IMR-90 (cell line): ENCODE measurements around the gene RPL14. TPM values are rescaled to one million over a fixed set of nuclear protein-coding genes. Genes with fewer than 3 reads are reported as not detected.

ENCODE experiments used
- ATAC-seq: fragments of 200-7000 bp; cut with Tn5 transposase; 2 replicates; pipeline ENCODE4 v1.9.1; 2020; ENCODE audit warnings: low read depth, mild to moderate bottlenecking, moderate library complexity
- BruUV-seq: library from RNA; stranded (reverse); fragments of 400-500 nt; replicated peaks from 2 replicates; lab custom pipeline; 2021; lab: Mats Ljungman, UMichigan
- CTCF ChIA-PET: fragments of 300-600 bp; formaldehyde crosslinking; extraction: SDS; loops from one replicate; lab custom pipeline; 2021; ENCODE audit warnings: antibody characterized with exemption; lab: Yijun Ruan, JAX
- POLR2A ChIA-PET: fragments of 300-600 bp; sonication (Branson Sonifier 250); formaldehyde crosslinking; loops from one replicate; lab custom pipeline; 2022; ENCODE audit warnings: antibody characterized with exemption; ENCODE audit not compliant: unreplicated experiment; lab: Charles Lee
- DNase-seq: peaks from one replicate; pipeline ENCODE4 v3.0.0; 2013
- H2AFZ ChIP-seq: replicated peaks from 2 replicates; pipeline ENCODE3; 2013; ENCODE audit warnings: low read length, mild to moderate bottlenecking; ENCODE audit not compliant: poor library complexity
- H2AK5ac ChIP-seq: 2 replicates; pipeline ENCODE4 v1.6.1; 2013; ENCODE audit warnings: low read depth, low read length, inconsistent platforms
- H2AK9ac ChIP-seq: replicated peaks from 2 replicates; pipeline ENCODE3; 2013; ENCODE audit warnings: mild to moderate bottlenecking, low read depth, low read length, moderate library complexity; ENCODE audit not compliant: poor library complexity
- H2BK120ac ChIP-seq: 2 replicates; pipeline ENCODE4 v1.6.1; 2013; ENCODE audit warnings: low read depth, low read length, inconsistent platforms
- H2BK15ac ChIP-seq: 3 replicates; pipeline ENCODE4 v1.6.1; 2013; ENCODE audit warnings: low read depth, low read length, inconsistent platforms
- H2BK20ac ChIP-seq: 2 replicates; pipeline ENCODE4 v1.6.1; 2013; ENCODE audit warnings: low read depth, mild to moderate bottlenecking, inconsistent platforms, low read length, moderate library complexity
- H2BK5ac ChIP-seq: 2 replicates; pipeline ENCODE4 v1.6.1; 2013; ENCODE audit warnings: mild to moderate bottlenecking, low read depth, low read length, inconsistent platforms; ENCODE audit not compliant: poor library complexity, severe bottlenecking
- H3K14ac ChIP-seq: replicated peaks from 2 replicates; pipeline ENCODE4 v1.6.1; 2013; ENCODE audit warnings: low read depth, low read length, inconsistent platforms
- H3K18ac ChIP-seq: 2 replicates; pipeline ENCODE4 v1.6.1; 2013; ENCODE audit warnings: low read depth, low read length, control low read depth
- H3K23ac ChIP-seq: 2 replicates; pipeline ENCODE4 v1.6.1; 2013; ENCODE audit warnings: low read depth, low read length, inconsistent platforms
- H3K27ac ChIP-seq: 2 replicates; pipeline ENCODE4 v1.5.1; 2013; ENCODE audit warnings: mild to moderate bottlenecking, control low read depth, low read length; ENCODE audit not compliant: insufficient read depth
- H3K27me3 ChIP-seq: 2 replicates; pipeline ENCODE4 v1.6.1; 2013; ENCODE audit warnings: low read length; ENCODE audit not compliant: control insufficient read depth, insufficient read depth
- H3K36me3 ChIP-seq: 2 replicates; pipeline ENCODE4 v1.6.1; 2013; ENCODE audit warnings: low read length, mixed read lengths; ENCODE audit not compliant: control insufficient read depth, insufficient read depth
- H3K4ac ChIP-seq: 2 replicates; pipeline ENCODE4 v1.6.1; 2013; ENCODE audit warnings: low read depth, low read length, inconsistent platforms
- H3K4me1 ChIP-seq: 2 replicates; pipeline ENCODE4 v1.6.1; 2013; ENCODE audit warnings: low read length, mixed read lengths; ENCODE audit not compliant: control insufficient read depth, insufficient read depth
- H3K4me2 ChIP-seq: 2 replicates; pipeline ENCODE4 v1.6.1; 2013; ENCODE audit warnings: low read depth, mild to moderate bottlenecking, control low read depth, low read length, moderate library complexity
- H3K4me3 ChIP-seq: 2 replicates; pipeline ENCODE4 v1.5.1; 2013; ENCODE audit warnings: low read depth, mild to moderate bottlenecking, control low read depth, low read length, moderate library complexity; ENCODE audit not compliant: insufficient read depth
- H3K56ac ChIP-seq: 2 replicates; pipeline ENCODE4 v1.6.1; 2013; ENCODE audit warnings: low read length, inconsistent platforms; ENCODE audit not compliant: insufficient read depth; ENCODE audit errors: extremely low read depth
- H3K79me1 ChIP-seq, 2 experiments: 2 replicates each; pipeline ENCODE4 v1.6.1; 2013; ENCODE audit warnings: low read length in 2 of 2, inconsistent platforms in 1 of 2, low read depth in 1 of 2
- H3K9ac ChIP-seq: 2 replicates; pipeline ENCODE4 v1.6.1; 2013; ENCODE audit warnings: low read depth, low read length, control low read depth
- H3K9me1 ChIP-seq: 2 replicates; pipeline ENCODE4 v1.6.1; 2013; ENCODE audit warnings: low read length, inconsistent platforms; ENCODE audit not compliant: insufficient read depth
- H3K9me3 ChIP-seq: 2 replicates; pipeline ENCODE4 v1.6.1; 2013; ENCODE audit warnings: low read length; ENCODE audit not compliant: control insufficient read depth, insufficient read depth
- H4K20me1 ChIP-seq: 2 replicates; pipeline ENCODE4 v1.6.1; 2013; ENCODE audit warnings: low read length, inconsistent platforms; ENCODE audit not compliant: insufficient read depth
- H4K5ac ChIP-seq: 2 replicates; pipeline ENCODE4 v1.6.1; 2013; ENCODE audit warnings: mild to moderate bottlenecking, low read depth, low read length, control low read depth
- H4K8ac ChIP-seq, 2 experiments: 2 replicates each; pipeline ENCODE4 v1.6.1; 2013; ENCODE audit warnings: low read depth in 2 of 2, low read length in 2 of 2, control low read depth in 1 of 2, inconsistent platforms in 1 of 2
- H4K91ac ChIP-seq: 2 replicates; pipeline ENCODE4 v1.6.1; 2013; ENCODE audit warnings: low read depth, low read length, inconsistent platforms; ENCODE audit not compliant: insufficient read depth
- BHLHE40 ChIP-seq: fragments of 150-350 bp; IDR thresholded peaks from 2 replicates; pipeline ENCODE4 v1.6.1; 2016; ENCODE audit warnings: mild to moderate bottlenecking, low read depth, low read length
- CEBPB ChIP-seq: IDR thresholded peaks from 2 replicates; pipeline ENCODE4 v1.6.1; 2012; ENCODE audit warnings: low read depth, low read length, improper control_type of control experiment
- CHD1 ChIP-seq: IDR thresholded peaks from 2 replicates; pipeline ENCODE4 v1.6.1; 2012; ENCODE audit warnings: low read depth, low read length, improper control_type of control experiment
- FOS ChIP-seq: fragments of 150-350 bp; IDR thresholded peaks from 2 replicates; pipeline ENCODE4 v1.6.1; 2016; ENCODE audit warnings: low read depth, low read length
- MAFK ChIP-seq: IDR thresholded peaks from 2 replicates; pipeline ENCODE4 v1.6.1; 2012; ENCODE audit warnings: low read depth, low read length, improper control_type of control experiment
- MAZ ChIP-seq: IDR thresholded peaks from 2 replicates; pipeline ENCODE4 v1.6.1; 2012; ENCODE audit warnings: low read depth, mild to moderate bottlenecking, low read length, improper control_type of control experiment, moderate library complexity, borderline replicate concordance
- MXI1 ChIP-seq: IDR thresholded peaks from 2 replicates; pipeline ENCODE4 v1.6.1; 2012; ENCODE audit warnings: low read depth, mild to moderate bottlenecking, low read length, moderate library complexity, borderline replicate concordance
- NFE2L2 ChIP-seq: fragments of 150-350 bp; IDR thresholded peaks from 2 replicates; pipeline ENCODE4 v1.6.1; 2016; ENCODE audit warnings: low read depth, mild to moderate bottlenecking, low read length
- POLR2A ChIP-seq: IDR thresholded peaks from 2 replicates; pipeline ENCODE4 v1.6.1; 2012; ENCODE audit warnings: mild to moderate bottlenecking, low read depth, low read length
- RAD21 ChIP-seq: IDR thresholded peaks from 2 replicates; pipeline ENCODE4 v1.6.1; 2012; ENCODE audit warnings: low read length, improper control_type of control experiment
- RCOR1 ChIP-seq: IDR thresholded peaks from 2 replicates; pipeline ENCODE4 v1.6.1; 2012; ENCODE audit warnings: mild to moderate bottlenecking, low read length, improper control_type of control experiment; ENCODE audit not compliant: insufficient replicate concordance
- RFX5 ChIP-seq: IDR thresholded peaks from 2 replicates; pipeline ENCODE4 v1.8.0; 2012; ENCODE audit warnings: low read depth, mild to moderate bottlenecking, low read length, moderate library complexity
- SMC3 ChIP-seq: fragments of 150-350 bp; IDR thresholded peaks from 2 replicates; pipeline ENCODE4 v1.6.1; 2016; ENCODE audit warnings: low read depth, mild to moderate bottlenecking, antibody characterized with exemption, low read length, moderate library complexity
- WGBS, 2 experiments: methylation state at CpG; one replicate each; pipeline versions ENCODE4 v1.1.5 to v1.1.7; 2013; ENCODE audit warnings: missing lambda C conversion rate in 2 of 2; ENCODE audit not compliant: insufficient read length in 1 of 2; ENCODE audit errors: extremely low coverage in 2 of 2; 5-methylcytosine and 5-hydroxymethylcytosine counted together
- dilution Hi-C: fragments of 300-500 bp; cut with HindIII; formaldehyde crosslinking; loops from one replicate; pipeline ENCODE4 v1.14.3; 2018; ENCODE audit warnings: low sequenced_read_pairs; ENCODE audit not compliant: unreplicated experiment
- in situ Hi-C: fragments of 300-500 bp; cut with MboI; formaldehyde crosslinking; loops from 3 replicates; pipeline ENCODE4 v1.14.3; 2019; ENCODE audit warnings: low sequenced_read_pairs, inconsistent platforms, mixed read lengths
- intact Hi-C: fragments of 100-400 bp; cut with micrococcal nuclease; formaldehyde crosslinking; loops from 2 replicates; pipeline ENCODE4 v1.10.0; 2022
- polyA plus RNA-seq, 3 experiments: library from polyadenylated mRNA; depleted of rRNA; stranded (reverse); fragments of >200 nt; gene quantifications; 2 replicates each; pipeline ENCODE4 v1.2.3, GENCODE V29; 2012; ENCODE audit warnings: low replicate concordance in 1 of 3
- total RNA-seq: library from RNA; depleted of rRNA; stranded (reverse); fragments of >200 nt; gene quantifications from 2 replicates; pipeline ENCODE4 v1.2.3, GENCODE V29; 2012
- TF ChIP-seq, protein P1 (sequence below): fragments of 150-350 bp; IDR thresholded peaks from 2 replicates; pipeline ENCODE4 v1.6.1; 2016; ENCODE audit warnings: low read depth, mild to moderate bottlenecking, low read length, moderate library complexity, borderline replicate concordance
- TF ChIP-seq, protein P2 (sequence below): conservative IDR thresholded peaks from 2 replicates; pipeline ENCODE4 v1.5.1; 2012; ENCODE audit warnings: mild to moderate bottlenecking, low read depth, low read length, improper control_type of control experiment
- TF ChIP-seq, protein P3 (sequence below): fragments of 150-350 bp; IDR thresholded peaks from 2 replicates; pipeline ENCODE4 v1.6.1; 2017; ENCODE audit warnings: mild to moderate bottlenecking, antibody characterized with exemption, low read length, low read depth

The RPL14 gene
- total and polyA plus RNA-seq, 2 of the 4 experiments (the other 2 are of a cell fraction) = 142 to 492 TPM

DNA sequence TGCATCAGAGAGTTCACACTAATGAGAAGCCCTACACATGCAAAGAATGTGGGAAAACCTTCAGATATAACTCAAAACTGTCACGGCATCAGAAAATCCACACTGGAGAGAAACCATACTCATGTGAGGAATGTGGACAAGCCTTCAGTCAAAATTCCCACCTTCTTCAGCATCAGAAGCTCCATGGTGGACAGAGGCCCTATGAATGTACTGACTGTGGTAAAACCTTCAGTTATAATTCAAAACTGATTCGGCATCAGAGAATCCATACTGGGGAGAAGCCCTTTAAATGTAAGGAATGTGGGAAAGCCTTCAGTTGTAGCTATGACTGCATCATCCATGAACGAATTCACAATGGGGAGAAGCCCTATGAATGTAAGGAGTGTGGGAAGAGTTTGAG is 30.0 kb downstream of the RPL14 start:
- BruUV-seq = no TSS peak
- POLR2A ChIA-PET = no interaction called here
- Histone ChIP-seq H4K91ac (no peak overlapping the region), H3K36me3 (peaks cover 27% of the 10 kb centered on the region), H2AFZ (no peak overlapping the region), H3K9me1 (no peaks in the 10 kb centered on the region), H3K4me3 (no peak overlapping the region), H2BK5ac (no peak overlapping the region), H3K9me3 (peaks cover 18% of the 10 kb centered on the region), H2AK5ac (no peak overlapping the region), H3K14ac (no peak overlapping the region), H3K4ac (no peak overlapping the region), H3K27me3 (no peaks in the 10 kb centered on the region), H3K4me2 (no peak overlapping the region), H2BK15ac (no peak overlapping the region), H4K8ac (no peak overlapping the region), H3K79me1 (no peaks in the 10 kb centered on the region), H4K5ac (no peak overlapping the region), H2BK120ac (no peak overlapping the region), H3K23ac (no peak overlapping the region), H2BK20ac (no peak overlapping the region), H4K20me1 (no peaks in the 10 kb centered on the region), H2AK9ac (no peak overlapping the region), H3K27ac (no peak overlapping the region), H3K18ac (no peak overlapping the region), H3K56ac (no peak overlapping the region), H3K4me1 (no peaks in the 10 kb centered on the region), H3K9ac (no peak overlapping the region)
- 90% methylated on average over 2 of the region's 3 CpGs; no CpG with 5 or more reads in 1 of the 2 experiments for WGBS, 2 experiments
- in situ Hi-C loops = no loop called here
- no peak for DNase-seq
- intact Hi-C loops = no loop called here
- no peak for ATAC-seq
- no peak for TF ChIP-seq BHLHE40
- TF ChIP-seq, protein P1, sequence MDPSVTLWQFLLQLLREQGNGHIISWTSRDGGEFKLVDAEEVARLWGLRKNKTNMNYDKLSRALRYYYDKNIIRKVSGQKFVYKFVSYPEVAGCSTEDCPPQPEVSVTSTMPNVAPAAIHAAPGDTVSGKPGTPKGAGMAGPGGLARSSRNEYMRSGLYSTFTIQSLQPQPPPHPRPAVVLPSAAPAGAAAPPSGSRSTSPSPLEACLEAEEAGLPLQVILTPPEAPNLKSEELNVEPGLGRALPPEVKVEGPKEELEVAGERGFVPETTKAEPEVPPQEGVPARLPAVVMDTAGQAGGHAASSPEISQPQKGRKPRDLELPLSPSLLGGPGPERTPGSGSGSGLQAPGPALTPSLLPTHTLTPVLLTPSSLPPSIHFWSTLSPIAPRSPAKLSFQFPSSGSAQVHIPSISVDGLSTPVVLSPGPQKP = no peak
- TF ChIP-seq MXI1 = no peak
- no peak for TF ChIP-seq MAFK
- TF ChIP-seq CHD1 = no peak
- no peak for TF ChIP-seq MAZ
- TF ChIP-seq RFX5 = no peak
- no peak for TF ChIP-seq SMC3
- TF ChIP-seq, protein P2, sequence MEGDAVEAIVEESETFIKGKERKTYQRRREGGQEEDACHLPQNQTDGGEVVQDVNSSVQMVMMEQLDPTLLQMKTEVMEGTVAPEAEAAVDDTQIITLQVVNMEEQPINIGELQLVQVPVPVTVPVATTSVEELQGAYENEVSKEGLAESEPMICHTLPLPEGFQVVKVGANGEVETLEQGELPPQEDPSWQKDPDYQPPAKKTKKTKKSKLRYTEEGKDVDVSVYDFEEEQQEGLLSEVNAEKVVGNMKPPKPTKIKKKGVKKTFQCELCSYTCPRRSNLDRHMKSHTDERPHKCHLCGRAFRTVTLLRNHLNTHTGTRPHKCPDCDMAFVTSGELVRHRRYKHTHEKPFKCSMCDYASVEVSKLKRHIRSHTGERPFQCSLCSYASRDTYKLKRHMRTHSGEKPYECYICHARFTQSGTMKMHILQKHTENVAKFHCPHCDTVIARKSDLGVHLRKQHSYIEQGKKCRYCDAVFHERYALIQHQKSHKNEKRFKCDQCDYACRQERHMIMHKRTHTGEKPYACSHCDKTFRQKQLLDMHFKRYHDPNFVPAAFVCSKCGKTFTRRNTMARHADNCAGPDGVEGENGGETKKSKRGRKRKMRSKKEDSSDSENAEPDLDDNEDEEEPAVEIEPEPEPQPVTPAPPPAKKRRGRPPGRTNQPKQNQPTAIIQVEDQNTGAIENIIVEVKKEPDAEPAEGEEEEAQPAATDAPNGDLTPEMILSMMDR = no peak
- TF ChIP-seq POLR2A = no peak
- no peak for TF ChIP-seq RAD21
- TF ChIP-seq CEBPB = no peak
- TF ChIP-seq NFE2L2 = no peak
- TF ChIP-seq FOS = no peak
- no peak for TF ChIP-seq RCOR1
- TF ChIP-seq, protein P3, sequence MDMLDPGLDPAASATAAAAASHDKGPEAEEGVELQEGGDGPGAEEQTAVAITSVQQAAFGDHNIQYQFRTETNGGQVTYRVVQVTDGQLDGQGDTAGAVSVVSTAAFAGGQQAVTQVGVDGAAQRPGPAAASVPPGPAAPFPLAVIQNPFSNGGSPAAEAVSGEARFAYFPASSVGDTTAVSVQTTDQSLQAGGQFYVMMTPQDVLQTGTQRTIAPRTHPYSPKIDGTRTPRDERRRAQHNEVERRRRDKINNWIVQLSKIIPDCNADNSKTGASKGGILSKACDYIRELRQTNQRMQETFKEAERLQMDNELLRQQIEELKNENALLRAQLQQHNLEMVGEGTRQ = no peak
- CTCF ChIA-PET = interaction anchor here (0.6 kb wide), 1 partner anchor 1188 kb away, joined by 3 read pairs; no protein-coding TSS in a partner anchor
- dilution Hi-C loops = no loop called here
